ENCODE results near the gene CNGA3.

CNGA3 gene

GRCh38 chr2:98444436-98445176, 98.3 kb downstream of the CNGA3 start, which contains the start of gene INPP4A:
Gene INPP4A (plus strand): TSS chr2:98444858. CDS start chr2:98520049, 75,191 bp downstream.
- DNase-seq (ENCODE audit: low spot score): peak; percentile 76

GRCh38 chr2:98445177-98445682, 99.0 kb downstream of the CNGA3 start:
- no peak for DNase-seq (ENCODE audit: low spot score)

GRCh38 chr2:98445683-98446581, 99.7 kb downstream of the CNGA3 start:
- peak; percentile 10 for DNase-seq (ENCODE audit: low spot score)

GRCh38 chr2:98446850-98447249, 100.6 kb downstream of the CNGA3 start:
- DNase-seq (ENCODE audit: low spot score): no peak

Measured in kidney tubule cell (primary cell).